ENCODE measurements around the gene GCFC2. TPM values are rescaled to one million over a fixed set of nuclear protein-coding genes. Genes with fewer than 3 reads are reported as not detected.

GCFC2 gene
- total and polyA plus RNA-seq, 2 of the 13 experiments (the other 11 are each of a cell fraction or from before 2014, with no cell fraction given) = 26.8 to 49.0 TPM

DNA sequence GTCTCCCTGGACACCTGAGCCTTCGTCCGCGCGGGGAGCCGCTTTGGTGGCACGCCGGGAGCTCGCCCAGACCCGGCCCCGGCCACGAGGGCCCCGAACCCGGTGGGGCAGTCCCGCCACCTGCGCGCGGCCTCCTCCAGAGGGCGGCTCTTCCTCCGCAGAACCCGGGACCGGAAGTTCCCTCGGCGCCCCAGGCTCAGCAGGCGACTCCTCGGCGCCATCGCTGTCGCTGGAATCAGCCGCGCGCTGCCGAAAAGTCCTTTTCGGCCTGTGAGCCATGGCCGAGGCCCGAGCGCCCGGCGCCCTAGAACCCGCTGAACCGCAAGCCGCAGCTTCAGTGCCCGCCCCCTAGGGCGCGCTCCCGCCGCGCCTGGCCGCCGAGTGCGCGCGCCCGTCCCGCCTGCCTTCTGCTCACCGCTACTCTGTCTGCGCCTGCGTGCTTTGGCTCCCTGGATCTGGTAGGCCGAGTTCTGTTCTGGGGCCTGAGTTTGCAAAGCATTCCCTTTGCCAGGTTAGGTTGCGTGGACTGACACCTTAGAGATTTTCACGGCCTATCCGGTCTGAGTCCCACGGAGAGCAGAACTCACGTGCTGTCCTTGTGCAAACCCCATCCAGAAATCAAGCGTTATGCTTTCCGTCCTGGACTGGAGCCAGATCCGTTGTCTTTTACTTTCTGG, at the start of gene GCFC2 (continued):
- TF ChIP-seq, protein P1, sequence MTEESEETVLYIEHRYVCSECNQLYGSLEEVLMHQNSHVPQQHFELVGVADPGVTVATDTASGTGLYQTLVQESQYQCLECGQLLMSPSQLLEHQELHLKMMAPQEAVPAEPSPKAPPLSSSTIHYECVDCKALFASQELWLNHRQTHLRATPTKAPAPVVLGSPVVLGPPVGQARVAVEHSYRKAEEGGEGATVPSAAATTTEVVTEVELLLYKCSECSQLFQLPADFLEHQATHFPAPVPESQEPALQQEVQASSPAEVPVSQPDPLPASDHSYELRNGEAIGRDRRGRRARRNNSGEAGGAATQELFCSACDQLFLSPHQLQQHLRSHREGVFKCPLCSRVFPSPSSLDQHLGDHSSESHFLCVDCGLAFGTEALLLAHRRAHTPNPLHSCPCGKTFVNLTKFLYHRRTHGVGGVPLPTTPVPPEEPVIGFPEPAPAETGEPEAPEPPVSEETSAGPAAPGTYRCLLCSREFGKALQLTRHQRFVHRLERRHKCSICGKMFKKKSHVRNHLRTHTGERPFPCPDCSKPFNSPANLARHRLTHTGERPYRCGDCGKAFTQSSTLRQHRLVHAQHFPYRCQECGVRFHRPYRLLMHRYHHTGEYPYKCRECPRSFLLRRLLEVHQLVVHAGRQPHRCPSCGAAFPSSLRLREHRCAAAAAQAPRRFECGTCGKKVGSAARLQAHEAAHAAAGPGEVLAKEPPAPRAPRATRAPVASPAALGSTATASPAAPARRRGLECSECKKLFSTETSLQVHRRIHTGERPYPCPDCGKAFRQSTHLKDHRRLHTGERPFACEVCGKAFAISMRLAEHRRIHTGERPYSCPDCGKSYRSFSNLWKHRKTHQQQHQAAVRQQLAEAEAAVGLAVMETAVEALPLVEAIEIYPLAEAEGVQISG (CRISPR knock-in tag; IDR thresholded peaks at IDR 0.05) = peak; percentile 95
- TF ChIP-seq ZBTB4 (CRISPR knock-in tag; IDR thresholded peaks at IDR 0.05; ENCODE audit: borderline replicate concordance) = peak; percentile 99; the same call in 1 of the 2 replicates
- TF ChIP-seq, protein P2, sequence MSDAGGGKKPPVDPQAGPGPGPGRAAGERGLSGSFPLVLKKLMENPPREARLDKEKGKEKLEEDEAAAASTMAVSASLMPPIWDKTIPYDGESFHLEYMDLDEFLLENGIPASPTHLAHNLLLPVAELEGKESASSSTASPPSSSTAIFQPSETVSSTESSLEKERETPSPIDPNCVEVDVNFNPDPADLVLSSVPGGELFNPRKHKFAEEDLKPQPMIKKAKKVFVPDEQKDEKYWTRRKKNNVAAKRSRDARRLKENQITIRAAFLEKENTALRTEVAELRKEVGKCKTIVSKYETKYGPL (CRISPR knock-in tag; IDR thresholded peaks at IDR 0.05) = peak; percentile 97
- peak; percentile 98 for TF ChIP-seq KLF12 (CRISPR knock-in tag; IDR thresholded peaks at IDR 0.05; ENCODE audit: borderline replicate concordance)
- peak; percentile 97 for TF ChIP-seq ZNF746 (CRISPR knock-in tag; IDR thresholded peaks at IDR 0.05)
- TF ChIP-seq, protein P3, sequence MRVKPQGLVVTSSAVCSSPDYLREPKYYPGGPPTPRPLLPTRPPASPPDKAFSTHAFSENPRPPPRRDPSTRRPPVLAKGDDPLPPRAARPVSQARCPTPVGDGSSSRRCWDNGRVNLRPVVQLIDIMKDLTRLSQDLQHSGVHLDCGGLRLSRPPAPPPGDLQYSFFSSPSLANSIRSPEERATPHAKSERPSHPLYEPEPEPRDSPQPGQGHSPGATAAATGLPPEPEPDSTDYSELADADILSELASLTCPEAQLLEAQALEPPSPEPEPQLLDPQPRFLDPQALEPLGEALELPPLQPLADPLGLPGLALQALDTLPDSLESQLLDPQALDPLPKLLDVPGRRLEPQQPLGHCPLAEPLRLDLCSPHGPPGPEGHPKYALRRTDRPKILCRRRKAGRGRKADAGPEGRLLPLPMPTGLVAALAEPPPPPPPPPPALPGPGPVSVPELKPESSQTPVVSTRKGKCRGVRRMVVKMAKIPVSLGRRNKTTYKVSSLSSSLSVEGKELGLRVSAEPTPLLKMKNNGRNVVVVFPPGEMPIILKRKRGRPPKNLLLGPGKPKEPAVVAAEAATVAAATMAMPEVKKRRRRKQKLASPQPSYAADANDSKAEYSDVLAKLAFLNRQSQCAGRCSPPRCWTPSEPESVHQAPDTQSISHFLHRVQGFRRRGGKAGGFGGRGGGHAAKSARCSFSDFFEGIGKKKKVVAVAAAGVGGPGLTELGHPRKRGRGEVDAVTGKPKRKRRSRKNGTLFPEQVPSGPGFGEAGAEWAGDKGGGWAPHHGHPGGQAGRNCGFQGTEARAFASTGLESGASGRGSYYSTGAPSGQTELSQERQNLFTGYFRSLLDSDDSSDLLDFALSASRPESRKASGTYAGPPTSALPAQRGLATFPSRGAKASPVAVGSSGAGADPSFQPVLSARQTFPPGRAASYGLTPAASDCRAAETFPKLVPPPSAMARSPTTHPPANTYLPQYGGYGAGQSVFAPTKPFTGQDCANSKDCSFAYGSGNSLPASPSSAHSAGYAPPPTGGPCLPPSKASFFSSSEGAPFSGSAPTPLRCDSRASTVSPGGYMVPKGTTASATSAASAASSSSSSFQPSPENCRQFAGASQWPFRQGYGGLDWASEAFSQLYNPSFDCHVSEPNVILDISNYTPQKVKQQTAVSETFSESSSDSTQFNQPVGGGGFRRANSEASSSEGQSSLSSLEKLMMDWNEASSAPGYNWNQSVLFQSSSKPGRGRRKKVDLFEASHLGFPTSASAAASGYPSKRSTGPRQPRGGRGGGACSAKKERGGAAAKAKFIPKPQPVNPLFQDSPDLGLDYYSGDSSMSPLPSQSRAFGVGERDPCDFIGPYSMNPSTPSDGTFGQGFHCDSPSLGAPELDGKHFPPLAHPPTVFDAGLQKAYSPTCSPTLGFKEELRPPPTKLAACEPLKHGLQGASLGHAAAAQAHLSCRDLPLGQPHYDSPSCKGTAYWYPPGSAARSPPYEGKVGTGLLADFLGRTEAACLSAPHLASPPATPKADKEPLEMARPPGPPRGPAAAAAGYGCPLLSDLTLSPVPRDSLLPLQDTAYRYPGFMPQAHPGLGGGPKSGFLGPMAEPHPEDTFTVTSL (CRISPR knock-in tag; IDR thresholded peaks at IDR 0.05; ENCODE audit: borderline replicate concordance) = peak; percentile 87
- peak; percentile 63 for TF ChIP-seq FOXA3 (CRISPR knock-in tag; IDR thresholded peaks at IDR 0.05)
- peak; percentile 99 for TF ChIP-seq ZNF367 (CRISPR knock-in tag; IDR thresholded peaks at IDR 0.05; ENCODE audit: borderline replicate concordance)
- no peak for TF ChIP-seq KAT2B (IDR thresholded peaks at IDR 0.05; ENCODE audit: borderline replicate concordance, low read depth, low read length)
- TF ChIP-seq CBX2 (IDR thresholded peaks at IDR 0.05; ENCODE audit: low read depth, low read length) = no peak
- no peak; the same call in none of the 2 replicates for TF ChIP-seq CBX2 (CRISPR knock-in tag; IDR thresholded peaks at IDR 0.05; ENCODE audit: low read depth)
